ENCODE results near the gene COQ3.

The COQ3 gene

DNA sequence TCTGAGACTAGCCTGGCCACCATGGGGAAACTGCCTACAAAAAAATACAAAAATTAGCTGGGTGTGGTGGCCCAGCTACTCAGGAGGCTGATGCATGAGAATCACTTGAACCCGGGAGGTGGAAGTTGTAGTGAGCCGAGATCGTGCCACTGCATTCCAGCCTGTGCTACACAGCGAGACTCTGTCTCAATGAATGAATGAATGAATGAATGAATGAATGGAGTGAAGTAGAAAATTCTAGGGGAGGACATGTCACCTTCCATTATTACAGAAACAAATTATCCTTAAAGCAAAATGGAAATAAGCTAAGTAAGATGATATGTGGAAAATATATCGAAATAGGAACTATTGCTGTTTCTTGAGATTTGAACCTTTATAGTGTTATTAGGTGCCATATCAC lies 34.0 kb upstream of the COQ3 start:
- Histone ChIP-seq H2BK120ac (ENCODE audit: insufficient read depth, low read length, poor library complexity) (no peak overlapping the region), H3K27me3 (ENCODE audit: insufficient read depth, low read length) (no peaks in the 10 kb centered on the region), H3K9me3 (ENCODE audit: insufficient read depth, low read depth, low read length) (no peaks in the 10 kb centered on the region), H2AFZ (ENCODE audit: insufficient read depth, low read length, poor library complexity) (no peak overlapping the region), H3K9ac (ENCODE audit: low read length) (no peak overlapping the region), H3K4me1 (ENCODE audit: control insufficient read depth in 1 of 2, insufficient read depth in 2 of 2, low read length in 2 of 2) (peaks cover 0 to 2% of the 10 kb centered on the region in 2 experiments), H3K79me1 (ENCODE audit: low read length) (peaks cover 12% of the 10 kb centered on the region), H4K12ac (ENCODE audit: low read depth, low read length) (no peak overlapping the region), H3K14ac (ENCODE audit: low read length) (no peak overlapping the region), H3K4ac (ENCODE audit: low read depth, low read length) (no peak overlapping the region), H3K36me3 (ENCODE audit: control insufficient read depth in 1 of 2, insufficient read depth in 2 of 2, low read length in 2 of 2) (peaks cover 0 to 2% of the 10 kb centered on the region in 2 experiments), H3K18ac (ENCODE audit: low read length) (no peak overlapping the region), H4K8ac (ENCODE audit: low read depth, low read length) (no peak overlapping the region), H3K4me3 (ENCODE audit: low read depth, low read length) (no peak overlapping the region), H2BK5ac (ENCODE audit: low read depth, low read length, poor library complexity) (no peak overlapping the region), H3K23ac (ENCODE audit: low read length) (no peak overlapping the region), H4K91ac (ENCODE audit: low read depth, low read length) (no peak overlapping the region), H3K4me2 (ENCODE audit: low read length) (no peak overlapping the region), H3K79me2 (ENCODE audit: control insufficient read depth, insufficient read depth, low read length, poor library complexity) (peaks cover 7% of the 10 kb centered on the region), H2BK12ac (ENCODE audit: low read length) (no peak overlapping the region), H3K27ac (ENCODE audit: low read depth, low read length) (no peak overlapping the region), H2AK5ac (ENCODE audit: low read length) (no peak overlapping the region)
- DNase-seq: no peak
- no CpG with 5 or more reads among the region's 5 CpGs for WGBS (ENCODE audit: extremely low coverage, insufficient coverage, insufficient read length)

GRCh38 chr6:99426451-99426757 lies 32.4 kb upstream of the COQ3 start:
- WGBS (ENCODE audit: extremely low coverage, insufficient coverage, insufficient read length): no CpG with 5 or more reads among the region's 4 CpGs
- no peak overlapping the region for H2BK5ac ChIP-seq (ENCODE audit: low read depth, low read length, poor library complexity)
- H3K4me1 ChIP-seq (ENCODE audit: control insufficient read depth in 1 of 2, insufficient read depth in 2 of 2, low read length in 2 of 2): peaks cover 0 to 2% of the 10 kb centered on the region in 2 experiments
- peaks cover 10% of the 10 kb centered on the region for H3K79me2 ChIP-seq (ENCODE audit: control insufficient read depth, insufficient read depth, low read length, poor library complexity)
- H3K18ac ChIP-seq (ENCODE audit: low read length): no peak overlapping the region
- H4K91ac ChIP-seq (ENCODE audit: low read depth, low read length): no peak overlapping the region
- no peak overlapping the region for H4K8ac ChIP-seq (ENCODE audit: low read depth, low read length)
- H2AK5ac ChIP-seq (ENCODE audit: low read length): no peak overlapping the region
- no peak overlapping the region for H3K4ac ChIP-seq (ENCODE audit: low read depth, low read length)
- H2BK120ac ChIP-seq (ENCODE audit: insufficient read depth, low read length, poor library complexity): no peak overlapping the region
- no peak overlapping the region for H3K4me3 ChIP-seq (ENCODE audit: low read depth, low read length)
- no peak overlapping the region for H3K23ac ChIP-seq (ENCODE audit: low read length)
- no peak overlapping the region for H3K27ac ChIP-seq (ENCODE audit: low read depth, low read length)
- peak overlapping the region; percentile 91 for H3K4me2 ChIP-seq (ENCODE audit: low read length)
- no peak for DNase-seq
- H2AFZ ChIP-seq (ENCODE audit: insufficient read depth, low read length, poor library complexity): no peak overlapping the region
- H3K79me1 ChIP-seq (ENCODE audit: low read length): peaks cover 12% of the 10 kb centered on the region
- H3K9ac ChIP-seq (ENCODE audit: low read length): no peak overlapping the region
- H3K9me3 ChIP-seq (ENCODE audit: insufficient read depth, low read depth, low read length): no peaks in the 10 kb centered on the region
- no peaks in the 10 kb centered on the region for H3K27me3 ChIP-seq (ENCODE audit: insufficient read depth, low read length)
- H3K36me3 ChIP-seq (ENCODE audit: control insufficient read depth in 1 of 2, insufficient read depth in 2 of 2, low read length in 2 of 2): peaks cover 0 to 5% of the 10 kb centered on the region in 2 experiments
- no peak overlapping the region for H4K12ac ChIP-seq (ENCODE audit: low read depth, low read length)
- no peak overlapping the region for H3K14ac ChIP-seq (ENCODE audit: low read length)
- no peak overlapping the region for H2BK12ac ChIP-seq (ENCODE audit: low read length)

- peak overlapping the region; percentile 38 for H2BK5ac ChIP-seq (ENCODE audit: low read depth, low read length, poor library complexity)
- peak overlapping the region; percentile 82 for H2AFZ ChIP-seq (ENCODE audit: insufficient read depth, low read length, poor library complexity)
- peaks cover 10% of the 10 kb centered on the region for H3K79me2 ChIP-seq (ENCODE audit: control insufficient read depth, insufficient read depth, low read length, poor library complexity)
- peaks cover 0 to 5% of the 10 kb centered on the region in 2 experiments for H3K36me3 ChIP-seq (ENCODE audit: control insufficient read depth in 1 of 2, insufficient read depth in 2 of 2, low read length in 2 of 2)
- peak overlapping the region; percentile 25 for H3K18ac ChIP-seq (ENCODE audit: low read length)
- no CpG with 5 or more reads among the region's 29 CpGs for WGBS (ENCODE audit: extremely low coverage, insufficient coverage, insufficient read length)
- H4K91ac ChIP-seq (ENCODE audit: low read depth, low read length): peak overlapping the region; percentile 72
- H3K9me3 ChIP-seq (ENCODE audit: insufficient read depth, low read depth, low read length): no peaks in the 10 kb centered on the region
- peak overlapping the region; percentile 53 for H3K4ac ChIP-seq (ENCODE audit: low read depth, low read length)
- H3K4me1 ChIP-seq (ENCODE audit: control insufficient read depth in 1 of 2, insufficient read depth in 2 of 2, low read length in 2 of 2): peaks cover 0 to 2% of the 10 kb centered on the region in 2 experiments
- no peaks in the 10 kb centered on the region for H3K27me3 ChIP-seq (ENCODE audit: insufficient read depth, low read length)
- H3K9ac ChIP-seq (ENCODE audit: low read length): peak overlapping the region; percentile 91
- peak overlapping the region; percentile 91 for H3K4me2 ChIP-seq (ENCODE audit: low read length)
- peak overlapping the region; percentile 89 for H3K14ac ChIP-seq (ENCODE audit: low read length)
- H3K27ac ChIP-seq (ENCODE audit: low read depth, low read length): peak overlapping the region; percentile 87
- no peak overlapping the region for H3K23ac ChIP-seq (ENCODE audit: low read length)
- H4K12ac ChIP-seq (ENCODE audit: low read depth, low read length): peak overlapping the region; percentile 81
- DNase-seq: peak; percentile 68 to 86
- peaks cover 12% of the 10 kb centered on the region for H3K79me1 ChIP-seq (ENCODE audit: low read length)
- no peak overlapping the region for H2BK12ac ChIP-seq (ENCODE audit: low read length)
- H2BK120ac ChIP-seq (ENCODE audit: insufficient read depth, low read length, poor library complexity): peak overlapping the region; percentile 70
- no peak overlapping the region for H2AK5ac ChIP-seq (ENCODE audit: low read length)
- peak overlapping the region; percentile 84 for H4K8ac ChIP-seq (ENCODE audit: low read depth, low read length)
- peak overlapping the region; percentile 85 for H3K4me3 ChIP-seq (ENCODE audit: low read depth, low read length)
Measured at GRCh38 chr6:99425647-99426450, 31.9 kb upstream of the COQ3 start.

GRCh38 chr6:99424761-99425646 lies 31.0 kb upstream of the COQ3 start, which contains the start of gene PNISR:
TSS of gene PNISR (minus strand) at chr6:99425308. CDS start at chr6:99414659, 10,649 bp downstream.
- Histone ChIP-seq H3K23ac (ENCODE audit: low read length) (no peak within 1 kb of the TSS), H3K4me1 (ENCODE audit: control insufficient read depth in 1 of 2, insufficient read depth in 2 of 2, low read length in 2 of 2) (peaks cover 0 to 2% of the 10 kb centered on the region in 2 experiments), H3K36me3 (ENCODE audit: control insufficient read depth in 1 of 2, insufficient read depth in 2 of 2, low read length in 2 of 2) (peaks cover 0 to 5% of the 10 kb centered on the region in 2 experiments), H4K8ac (ENCODE audit: low read depth, low read length) (peak within 1 kb of the TSS; percentile 100), H2BK120ac (ENCODE audit: insufficient read depth, low read length, poor library complexity) (peak within 1 kb of the TSS; percentile 70), H3K14ac (ENCODE audit: low read length) (peak within 1 kb of the TSS; percentile 89), H4K91ac (ENCODE audit: low read depth, low read length) (peak within 1 kb of the TSS; percentile 99), H3K27me3 (ENCODE audit: insufficient read depth, low read length) (no peaks in the 10 kb centered on the region), H3K4me3 (ENCODE audit: low read depth, low read length) (peak within 1 kb of the TSS; percentile 85), H4K12ac (ENCODE audit: low read depth, low read length) (peak within 1 kb of the TSS; percentile 81), H3K27ac (ENCODE audit: low read depth, low read length) (peak within 1 kb of the TSS; percentile 87), H2BK12ac (ENCODE audit: low read length) (no peak within 1 kb of the TSS), H3K79me2 (ENCODE audit: control insufficient read depth, insufficient read depth, low read length, poor library complexity) (peaks cover 10% of the 10 kb centered on the region), H3K4ac (ENCODE audit: low read depth, low read length) (peak within 1 kb of the TSS; percentile 94), H3K9me3 (ENCODE audit: insufficient read depth, low read depth, low read length) (no peaks in the 10 kb centered on the region), H2AK5ac (ENCODE audit: low read length) (peak within 1 kb of the TSS; percentile 72), H2AFZ (ENCODE audit: insufficient read depth, low read length, poor library complexity) (peak within 1 kb of the TSS; percentile 82), H3K9ac (ENCODE audit: low read length) (peak within 1 kb of the TSS; percentile 91), H3K79me1 (ENCODE audit: low read length) (peaks cover 12% of the 10 kb centered on the region), H2BK5ac (ENCODE audit: low read depth, low read length, poor library complexity) (peak within 1 kb of the TSS; percentile 95), H3K4me2 (ENCODE audit: low read length) (peak within 1 kb of the TSS; percentile 91), H3K18ac (ENCODE audit: low read length) (peak within 1 kb of the TSS; percentile 64)
- WGBS (ENCODE audit: extremely low coverage, insufficient coverage, insufficient read length): no CpG with 5 or more reads among the region's 53 CpGs
- peak; percentile 94 to 99 for DNase-seq
